Activated T-cell treated with anti-CD3 and anti-CD28 coated beads for 24 hours (primary cell): ENCODE measurements around the gene NUP133.
"Not testable (repeated sequence)": the region's sequence is repeated elsewhere in the genome, so short reads cannot be mapped to it uniquely, and the experiment has no call there.

Experiments
- DNase-seq: peaks from one replicate; pipeline ENCODE4 v3.0.0-alpha.2; 2020; ENCODE audit warnings: low read depth

The NUP133 gene

DNA sequence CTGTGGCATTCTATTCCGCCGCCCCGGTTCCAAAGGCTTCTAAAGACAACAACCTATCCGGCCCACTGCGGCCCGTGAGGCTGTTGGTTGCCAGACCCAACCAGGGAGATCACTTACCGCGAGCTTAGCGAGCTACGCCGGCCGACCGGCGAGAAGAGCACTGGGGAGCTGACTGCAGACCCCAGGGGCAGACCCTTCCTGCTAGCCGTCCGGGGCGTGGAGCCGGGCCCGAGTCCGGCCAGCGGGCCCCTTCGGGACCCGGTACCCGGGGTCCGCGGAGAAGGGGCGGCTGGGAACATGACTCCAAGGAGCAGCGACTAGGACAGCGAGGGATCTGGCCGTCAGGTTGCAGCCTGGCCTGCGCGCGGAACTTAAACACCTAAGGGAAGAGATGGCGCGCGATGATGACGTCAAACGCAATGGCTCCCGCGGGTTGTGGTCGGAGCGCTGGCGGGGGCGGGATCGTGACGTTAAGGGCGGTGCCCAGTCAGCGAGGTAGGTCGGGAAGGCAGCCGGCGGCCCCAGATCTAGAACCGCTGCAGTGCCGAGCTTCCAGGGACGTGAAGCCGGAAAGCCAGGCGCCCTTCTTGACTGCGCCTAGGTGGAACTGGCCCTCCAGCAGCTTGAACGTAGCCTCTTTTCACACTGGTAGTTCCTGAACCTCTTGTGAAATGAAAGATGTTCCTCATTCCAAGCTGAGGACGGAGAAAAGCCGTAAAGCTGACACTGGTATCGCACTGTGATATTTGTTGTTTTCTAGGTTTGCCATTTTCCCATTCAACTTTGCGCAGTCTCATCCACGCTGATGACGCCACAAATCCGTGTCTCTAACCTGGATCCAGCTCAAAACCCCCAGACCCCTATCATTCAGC lies at the start of gene NUP133:
Gene NUP133 (minus strand): TSS at position 391 of the 872 bp plus-strand sequence. CDS start 92 bp downstream, at position 299.
- DNase-seq, result peak; percentile 98

DNA sequence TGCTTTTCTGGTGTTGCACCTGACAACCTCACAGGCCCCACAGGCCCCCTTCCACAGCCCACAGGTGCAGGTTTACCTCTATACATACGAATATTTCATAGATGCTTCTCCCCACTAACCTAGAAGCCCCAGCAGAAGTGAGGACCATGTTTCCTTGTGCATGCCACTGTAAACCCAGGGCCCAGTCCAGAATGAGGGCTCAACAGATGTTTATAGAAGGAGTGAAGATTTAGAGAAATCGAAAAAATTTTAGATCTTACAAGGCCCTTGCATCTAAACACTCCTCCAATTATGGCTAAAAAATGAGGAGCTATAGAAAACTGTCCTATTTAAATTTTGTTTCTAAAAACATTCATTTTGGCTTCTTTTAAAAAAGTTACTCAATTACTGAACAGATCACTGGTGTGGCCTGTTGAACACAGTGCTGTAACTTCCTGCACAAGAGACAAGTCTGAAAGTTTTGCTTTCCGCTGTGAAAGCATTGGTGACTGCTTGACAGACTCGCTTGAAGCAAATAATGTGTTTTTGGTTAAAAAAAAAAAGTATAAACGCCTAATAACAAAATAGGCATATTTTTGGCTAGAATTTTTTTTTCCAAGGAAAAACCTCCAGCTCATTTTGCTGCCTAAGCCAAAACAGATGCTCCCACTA lies 49.2 kb upstream of the NUP133 start:
- no peak for DNase-seq

DNA sequence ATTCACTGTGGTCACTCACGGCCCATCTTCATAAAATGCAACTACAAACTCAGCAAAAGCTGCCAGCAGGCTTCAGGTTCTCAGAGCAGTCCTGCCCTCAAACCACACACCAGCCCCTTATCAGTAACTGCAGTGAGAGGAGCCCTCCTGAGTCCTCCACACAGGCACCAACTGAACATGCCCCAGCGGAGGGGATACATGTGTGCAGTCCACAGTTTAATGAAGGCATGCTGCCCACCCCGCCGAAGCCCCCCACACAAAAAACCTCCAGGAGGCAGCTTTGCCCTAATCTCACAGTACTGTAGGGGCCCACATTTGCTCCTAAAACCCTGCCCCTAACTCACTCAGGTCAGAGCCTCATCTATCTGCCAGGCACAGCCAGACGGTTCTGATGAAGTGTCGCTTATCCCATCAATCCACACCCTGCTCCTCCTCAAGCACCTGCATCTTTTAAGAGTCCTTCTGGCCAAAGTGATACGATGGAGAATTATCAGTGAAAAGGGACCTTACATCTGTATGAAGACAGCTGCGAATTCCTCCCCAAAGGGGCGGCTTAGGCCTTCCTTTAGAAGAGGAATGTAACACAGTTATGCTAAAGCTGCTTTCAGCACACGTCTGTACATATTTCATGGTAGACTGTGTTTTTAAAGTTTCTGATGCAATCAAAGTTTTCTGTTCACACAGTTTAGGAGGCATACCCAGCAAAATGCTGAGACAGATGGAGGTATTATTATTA lies 46.9 kb upstream of the NUP133 start:
- no peak for DNase-seq

DNA sequence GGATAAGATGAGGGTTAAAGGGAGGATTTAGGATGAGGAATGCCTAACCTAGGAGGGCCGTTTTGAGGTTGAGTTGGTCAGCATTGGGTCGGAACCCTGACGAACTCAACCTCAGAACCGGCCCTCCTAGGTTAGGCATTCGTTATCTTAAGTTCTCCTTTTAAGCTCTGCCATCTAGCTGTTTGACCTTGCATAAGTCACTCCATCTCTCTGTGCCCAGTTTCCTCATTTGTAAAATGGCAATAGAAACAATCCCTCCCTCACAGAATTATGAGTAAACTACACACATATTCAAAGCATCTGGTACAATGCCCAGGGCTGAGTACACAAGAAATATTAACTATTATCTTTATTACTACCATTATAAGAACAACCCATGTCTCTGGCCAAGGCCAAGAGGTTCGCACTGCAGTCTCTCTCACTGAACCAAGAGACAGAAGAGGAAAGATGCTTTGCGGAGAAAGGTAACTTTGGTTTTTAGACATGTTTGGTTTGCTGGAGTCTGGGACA lies 45.5 kb upstream of the NUP133 start:
- DNase-seq, result no peak

DNA sequence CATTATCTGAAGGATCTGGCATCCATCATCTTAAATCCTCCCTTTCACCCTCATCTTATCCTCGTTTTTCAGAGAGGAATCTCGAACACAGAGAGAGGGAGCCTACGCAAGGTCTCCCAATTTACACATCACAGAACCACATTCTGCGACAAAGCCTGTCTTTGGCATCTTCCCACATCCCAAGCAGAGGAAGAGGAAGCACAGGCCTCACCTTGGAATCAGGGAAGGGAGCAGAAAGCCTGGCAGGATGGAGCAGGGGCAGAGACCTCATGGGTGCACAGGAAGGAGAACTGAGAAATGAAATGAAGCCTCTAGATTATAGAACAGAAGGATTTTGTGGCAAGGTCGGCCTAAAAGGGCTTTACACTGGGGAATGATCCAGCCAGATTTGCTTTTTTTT lies 44.6 kb upstream of the NUP133 start:
- DNase-seq, result no peak

DNA sequence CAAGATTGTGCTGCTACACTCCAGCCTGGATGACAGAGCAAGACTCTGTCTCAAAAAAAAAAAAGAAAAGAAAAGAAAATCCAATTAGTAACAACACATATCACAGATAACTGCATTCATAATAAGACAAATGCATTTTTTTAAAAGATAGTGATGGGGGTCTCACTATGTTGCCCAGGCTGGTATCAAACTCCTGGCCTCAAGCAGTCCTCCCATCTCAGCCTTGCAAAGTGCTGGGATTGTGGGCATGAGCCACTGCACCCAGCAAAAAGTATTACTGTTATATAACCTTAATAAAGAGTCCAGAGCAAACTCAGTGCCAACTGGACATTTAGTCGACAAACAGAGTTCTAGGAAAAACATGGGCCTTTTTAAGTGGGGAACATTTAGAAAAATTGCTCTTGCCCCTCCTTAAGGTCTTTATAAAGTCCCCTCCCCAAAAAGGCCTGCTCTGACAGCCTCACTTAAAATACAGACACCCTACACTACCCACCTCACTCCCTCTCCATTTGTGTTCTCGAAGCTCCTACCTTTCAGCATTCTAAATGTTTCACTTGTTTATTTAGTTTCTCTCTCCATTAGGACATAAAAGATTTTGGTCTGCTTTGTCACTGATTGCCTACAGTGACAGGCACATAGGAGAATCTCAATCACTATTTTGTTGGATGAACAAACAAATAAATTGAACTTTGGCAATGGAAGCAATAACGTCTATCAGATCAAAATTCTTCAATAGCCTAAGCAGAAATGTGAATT lies 42.8 kb upstream of the NUP133 start:
- DNase-seq, result no peak

DNA sequence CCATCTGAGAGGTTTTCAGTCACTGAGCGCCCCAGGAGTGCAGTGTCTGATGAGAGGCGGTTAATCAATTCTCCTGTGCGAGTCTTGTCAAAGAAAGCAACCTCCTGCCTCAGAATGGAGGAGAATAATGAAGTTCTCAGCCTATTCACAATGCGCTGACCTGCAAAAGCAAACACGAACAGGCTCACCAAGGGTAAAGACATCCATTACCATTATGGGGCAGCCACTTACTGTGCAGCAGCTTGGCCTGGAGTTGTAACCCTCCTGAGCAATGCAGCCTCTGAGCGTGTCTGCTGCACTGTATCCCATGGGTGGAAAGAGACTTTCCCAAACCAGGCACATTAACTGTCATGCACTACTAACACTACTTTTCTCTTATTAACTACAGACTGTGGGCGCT lies 39.4 kb upstream of the NUP133 start:
- no peak for DNase-seq

DNA sequence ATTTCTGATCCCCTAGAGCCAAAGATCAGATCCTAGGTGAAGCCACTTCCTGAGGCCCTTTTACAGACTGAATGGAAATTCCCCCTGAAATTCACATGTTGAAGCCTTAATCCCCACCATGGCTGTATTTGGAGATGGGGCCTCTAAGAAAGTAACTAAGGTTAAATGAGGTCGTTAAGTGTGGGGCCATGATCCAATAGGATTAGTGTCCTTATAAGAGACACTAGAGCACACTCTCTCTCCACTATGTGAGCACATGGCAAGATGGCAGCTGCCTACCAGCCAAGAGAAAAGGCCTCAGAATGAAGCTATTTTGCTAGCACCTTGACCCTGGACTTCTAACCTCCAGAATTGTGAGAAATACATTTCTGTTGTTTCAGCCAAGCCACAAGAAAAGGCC lies 36.4 kb upstream of the NUP133 start:
- DNase-seq, result no peak

DNA sequence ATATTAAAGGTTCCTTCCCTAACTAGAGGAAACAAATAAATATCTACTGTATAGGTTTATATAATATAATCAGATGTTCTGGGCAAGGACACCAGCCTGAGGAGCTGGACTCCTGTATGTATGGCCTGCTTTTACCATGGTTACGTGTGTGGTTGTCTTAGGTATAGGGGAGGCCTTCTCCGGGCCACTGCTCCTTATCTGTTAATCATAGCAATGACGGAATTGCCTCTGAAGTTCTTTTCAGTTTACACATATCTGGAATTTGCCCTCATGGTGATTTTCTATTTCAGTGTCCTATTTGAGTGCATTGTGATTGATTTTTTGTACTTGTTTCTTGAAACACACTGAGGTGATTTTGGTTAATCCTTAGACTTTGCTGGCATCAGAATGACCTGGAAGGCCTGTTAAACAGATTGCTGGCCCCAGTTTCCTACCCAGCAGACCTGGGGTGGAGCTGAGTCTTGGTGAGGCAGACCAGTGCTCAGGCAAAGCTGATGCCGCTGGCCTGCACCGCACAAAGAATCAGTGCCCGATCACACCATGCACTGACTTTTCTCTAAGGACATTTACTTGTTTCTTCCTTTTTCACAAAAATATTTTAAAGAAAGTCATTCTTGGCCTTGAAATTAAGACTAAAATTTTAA lies 31.8 kb upstream of the NUP133 start:
- DNase-seq, result no peak

DNA sequence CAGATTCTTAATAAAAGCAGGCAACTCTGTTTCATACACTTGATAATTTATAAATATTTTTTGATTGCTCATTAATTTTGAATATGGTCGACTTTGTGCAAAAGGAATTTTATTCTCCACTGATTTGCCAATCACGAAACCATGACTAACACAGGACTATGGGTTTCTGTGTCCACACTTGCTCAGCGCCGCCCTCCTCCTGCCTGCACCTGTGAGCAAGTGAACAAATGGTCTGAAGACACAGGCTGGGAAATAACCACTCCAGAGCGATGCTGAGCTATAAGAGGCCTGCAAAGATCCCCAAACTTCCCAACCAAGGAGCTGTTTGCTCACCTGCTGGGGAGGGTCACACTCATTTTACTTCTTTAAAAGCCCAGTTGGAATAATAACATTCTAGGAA lies 30.8 kb upstream of the NUP133 start:
- DNase-seq, result no peak

DNA sequence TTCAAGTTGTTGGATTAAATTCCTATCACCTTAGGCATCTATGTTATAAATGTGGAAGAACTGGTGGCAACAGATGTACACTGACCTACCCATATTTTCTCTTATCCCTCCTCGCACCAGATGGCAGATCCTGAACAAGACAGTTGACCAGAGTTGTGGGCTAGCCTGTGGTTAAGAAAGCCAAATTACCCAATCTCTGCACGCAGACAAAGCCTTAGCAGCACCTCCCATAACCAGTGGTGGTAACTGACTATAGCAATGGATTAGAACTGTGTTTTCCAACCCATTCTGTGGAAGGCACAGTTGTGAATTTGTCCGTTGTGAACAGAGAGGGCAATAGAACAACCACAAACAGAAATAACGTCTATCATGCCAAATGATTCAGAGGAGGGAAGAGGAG lies 29.8 kb upstream of the NUP133 start:
- no peak for DNase-seq

DNA sequence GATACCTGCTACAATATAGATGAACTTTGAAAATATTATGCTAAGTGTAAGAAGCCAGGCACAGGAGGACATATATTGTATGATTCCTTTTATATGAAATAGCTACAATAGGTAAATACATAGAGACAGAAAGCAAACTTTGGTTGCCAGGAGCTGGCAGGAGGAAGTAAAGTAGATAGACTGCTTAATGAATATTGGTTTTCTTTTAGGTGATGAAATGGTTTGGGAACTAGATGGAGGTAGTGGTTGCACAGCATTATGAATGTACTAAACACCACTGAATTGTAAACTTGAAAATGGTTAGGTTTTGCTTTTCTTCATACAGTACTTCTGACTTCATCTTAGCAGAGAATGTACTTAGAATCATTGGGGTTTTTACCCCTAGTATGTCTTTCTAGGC lies 28.8 kb upstream of the NUP133 start:
- DNase-seq, result no peak

DNA sequence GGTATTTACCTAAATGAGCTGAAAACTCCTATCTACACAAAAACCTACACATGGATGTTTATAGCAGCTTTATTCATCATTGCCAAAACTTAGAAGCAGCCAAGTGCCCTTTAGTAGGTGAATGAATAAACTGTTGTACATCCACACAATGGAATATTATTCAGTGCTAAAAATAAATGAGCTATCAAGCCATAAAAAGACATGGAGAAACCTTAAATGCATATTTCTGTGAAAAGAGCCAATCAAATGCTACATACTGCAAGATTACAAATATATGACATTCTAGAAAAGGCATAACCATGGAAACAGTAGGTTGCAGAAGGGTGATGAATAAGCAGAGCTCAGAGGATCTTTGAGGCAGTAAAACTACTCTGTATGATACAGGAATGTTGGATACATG lies 27.1 kb upstream of the NUP133 start:
- DNase-seq, result no peak

DNA sequence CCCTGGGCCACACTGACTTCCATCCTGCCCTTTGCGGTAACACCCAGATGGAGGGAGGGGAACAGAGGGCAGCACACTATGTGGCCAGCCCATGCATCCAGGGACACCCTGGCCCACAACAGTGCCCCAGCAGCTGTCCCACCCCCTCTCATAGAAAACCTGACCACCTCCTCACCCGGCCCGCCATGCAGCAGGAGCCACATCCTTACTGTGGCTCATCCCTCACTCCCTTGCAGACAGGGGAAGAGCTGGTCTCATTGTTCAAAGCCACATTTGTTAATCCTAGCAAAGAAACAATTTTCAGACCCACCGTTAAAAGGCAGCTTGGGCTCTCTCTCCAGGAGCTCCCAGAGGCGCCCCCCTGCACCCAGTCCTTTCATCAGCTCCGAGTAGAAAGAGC lies 23.2 kb upstream of the NUP133 start:
- DNase-seq, result no peak

DNA sequence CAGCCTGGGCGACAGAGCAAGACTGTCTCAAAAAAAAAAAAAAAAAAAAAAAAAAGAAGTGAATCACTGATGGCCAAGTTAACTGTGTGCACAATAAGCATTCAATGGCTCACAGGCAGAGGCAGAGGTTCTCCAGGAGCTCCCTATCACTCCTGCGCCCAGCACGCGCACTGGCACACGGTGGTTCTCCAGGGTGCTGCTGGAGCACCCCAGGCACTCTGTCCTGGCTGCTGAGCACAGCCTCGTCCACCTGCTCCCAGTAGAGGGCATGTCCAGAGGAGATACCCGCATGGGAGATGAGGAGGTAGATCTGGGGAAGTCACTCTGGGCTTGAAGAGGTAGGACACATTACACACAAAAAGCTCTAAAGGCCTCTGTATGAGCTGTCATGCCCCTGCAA lies 21.5 kb upstream of the NUP133 start:
- no peak for DNase-seq

DNA sequence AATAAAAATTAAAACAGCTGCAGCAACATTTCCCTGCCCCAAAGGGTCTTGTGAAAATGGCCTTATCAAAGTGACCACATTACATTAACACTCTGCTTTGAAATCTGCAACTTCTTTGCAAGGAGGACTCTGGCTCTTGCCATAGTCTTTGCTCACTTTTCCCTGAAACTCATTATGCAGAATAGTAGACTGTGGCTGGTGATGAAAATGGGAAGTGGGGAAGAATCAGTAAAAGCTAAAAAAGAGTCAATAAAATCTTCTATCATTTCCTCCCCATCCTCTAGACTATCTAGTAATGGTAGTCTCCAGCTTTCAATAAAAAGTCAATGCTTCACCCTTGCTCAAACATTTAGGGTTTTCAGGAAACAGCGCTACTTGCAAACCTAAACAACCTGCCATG lies 18.6 kb upstream of the NUP133 start:
- no peak for DNase-seq

DNA sequence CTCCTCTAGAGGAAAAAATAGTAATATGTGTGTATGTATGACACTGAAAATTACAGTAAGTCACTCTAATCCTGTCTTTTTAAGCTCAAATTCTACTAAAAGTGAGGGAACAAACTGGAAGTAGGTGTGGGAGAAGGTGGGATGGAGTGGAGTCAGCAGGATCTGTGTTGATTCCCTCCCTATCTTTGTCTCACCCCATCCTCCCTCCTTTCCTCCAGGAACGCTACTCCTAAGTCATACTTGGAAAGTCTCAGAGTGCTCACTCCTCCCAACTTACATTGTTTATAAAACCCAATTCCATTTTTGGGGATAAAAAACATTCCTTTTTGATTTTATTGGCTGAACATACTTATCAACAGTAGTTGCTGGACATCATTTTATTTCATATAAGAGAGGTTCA lies 14.9 kb upstream of the NUP133 start:
- DNase-seq, result no peak

DNA sequence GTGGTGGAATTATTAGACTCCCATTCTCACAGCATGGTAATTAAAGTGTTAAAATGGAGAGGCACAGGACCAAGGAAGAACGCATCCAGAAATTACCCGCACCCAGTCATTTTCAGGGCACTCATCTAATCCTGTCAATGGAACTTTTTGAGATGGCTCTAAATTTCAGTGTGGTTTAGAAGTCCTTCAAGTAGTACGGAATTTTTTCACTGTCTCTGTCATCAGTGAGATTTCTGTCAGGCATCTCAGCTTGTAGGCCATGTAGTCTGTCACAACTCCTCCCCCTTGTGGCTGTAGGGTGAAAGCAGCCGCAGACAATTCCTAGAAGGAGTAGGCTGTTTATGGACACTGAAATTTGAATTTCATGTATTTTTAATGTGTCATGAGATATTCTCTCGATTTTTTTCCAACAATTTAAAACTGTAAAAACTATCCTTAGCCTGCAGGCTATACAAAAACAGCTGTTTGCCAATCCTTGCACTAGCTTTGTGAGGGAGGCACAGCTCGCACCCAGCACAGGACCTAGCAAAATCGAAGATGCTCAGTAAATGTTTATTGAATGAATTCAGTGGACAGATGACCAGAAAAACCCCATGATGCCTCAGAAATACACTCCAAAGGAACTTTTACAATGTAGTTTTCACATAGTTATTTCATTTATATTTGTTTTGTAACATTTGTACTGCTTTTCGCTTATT lies 6.6 kb upstream of the NUP133 start:
- peak; percentile 49 for DNase-seq

DNA sequence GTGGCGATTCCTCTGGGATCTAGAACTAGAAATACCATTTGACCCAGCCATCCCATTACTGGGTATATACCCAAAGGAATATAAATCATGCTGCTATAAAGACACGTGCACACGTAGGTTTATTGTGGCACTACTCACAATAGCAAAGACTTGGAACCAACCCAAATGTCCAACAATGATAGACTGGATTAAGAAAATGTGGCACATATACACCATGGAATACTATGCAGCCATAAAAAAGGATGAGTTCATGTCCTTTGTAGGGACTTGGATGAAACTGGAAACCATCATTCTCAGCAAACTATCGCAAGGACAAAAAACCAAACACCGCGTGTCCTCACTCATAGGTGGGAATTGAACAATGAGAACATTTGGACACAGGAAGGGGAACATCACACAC lies 3.5 kb upstream of the NUP133 start:
- DNase-seq, result not testable (repeated sequence)

DNA sequence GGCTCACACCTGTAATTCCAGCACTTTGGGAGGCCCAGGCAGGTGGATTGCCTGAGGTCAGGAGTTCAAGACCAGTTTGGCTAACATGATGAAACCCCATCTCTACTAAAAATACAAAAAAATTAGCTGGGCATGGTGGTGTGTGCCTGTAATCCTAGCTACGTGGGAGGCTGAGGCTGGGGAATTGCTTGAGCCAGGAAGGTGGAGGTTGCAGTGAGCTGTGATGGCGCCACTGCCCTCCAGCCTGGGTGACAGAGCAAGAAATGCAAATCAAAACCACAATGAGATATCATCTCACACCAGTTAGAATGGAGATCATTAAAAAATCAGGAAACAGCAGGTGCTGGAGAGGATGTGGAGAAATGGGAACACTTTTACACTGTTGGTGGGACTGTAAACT lies 3.1 kb upstream of the NUP133 start:
- not testable (repeated sequence) for DNase-seq

DNA sequence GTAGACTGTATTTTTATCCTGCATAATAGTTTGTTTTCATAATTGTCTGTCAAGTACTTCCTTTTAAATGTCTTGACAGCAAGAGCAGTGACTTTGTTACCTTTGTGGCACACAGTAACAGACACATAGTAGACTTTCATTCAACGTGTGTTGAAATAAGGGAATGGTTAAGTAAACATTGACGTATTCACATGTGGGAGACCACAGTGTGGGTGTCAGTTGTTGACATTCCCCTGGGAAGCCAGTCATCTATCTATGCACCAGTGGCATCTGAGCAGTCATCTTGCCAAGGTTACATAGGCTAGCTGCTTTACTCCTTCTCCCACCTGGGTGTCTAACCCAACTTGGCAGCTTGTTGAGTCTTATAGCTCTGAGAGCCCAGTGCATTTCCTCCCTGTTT lies 1.4 kb upstream of the NUP133 start:
- DNase-seq, result no peak
